ENCODE data around the gene MTHFD1.

MTHFD1 gene

DNA sequence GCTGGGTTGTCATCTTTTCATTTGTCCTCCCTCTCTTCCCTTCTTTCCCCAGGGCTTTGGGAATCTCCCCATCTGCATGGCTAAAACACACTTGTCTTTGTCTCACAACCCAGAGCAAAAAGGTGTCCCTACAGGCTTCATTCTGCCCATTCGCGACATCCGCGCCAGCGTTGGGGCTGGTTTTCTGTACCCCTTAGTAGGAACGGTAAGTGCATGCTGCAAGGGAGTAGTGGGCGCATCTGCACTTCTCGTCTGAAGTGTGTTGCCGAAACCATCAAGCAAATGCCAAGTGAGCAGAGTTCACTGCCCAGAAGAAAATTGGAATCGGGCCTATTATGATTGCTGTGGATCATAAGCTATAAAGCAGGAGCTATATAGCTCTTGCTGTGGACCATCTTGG, 66.5 kb downstream of the MTHFD1 start:
- DNase-seq: no peak

DNA sequence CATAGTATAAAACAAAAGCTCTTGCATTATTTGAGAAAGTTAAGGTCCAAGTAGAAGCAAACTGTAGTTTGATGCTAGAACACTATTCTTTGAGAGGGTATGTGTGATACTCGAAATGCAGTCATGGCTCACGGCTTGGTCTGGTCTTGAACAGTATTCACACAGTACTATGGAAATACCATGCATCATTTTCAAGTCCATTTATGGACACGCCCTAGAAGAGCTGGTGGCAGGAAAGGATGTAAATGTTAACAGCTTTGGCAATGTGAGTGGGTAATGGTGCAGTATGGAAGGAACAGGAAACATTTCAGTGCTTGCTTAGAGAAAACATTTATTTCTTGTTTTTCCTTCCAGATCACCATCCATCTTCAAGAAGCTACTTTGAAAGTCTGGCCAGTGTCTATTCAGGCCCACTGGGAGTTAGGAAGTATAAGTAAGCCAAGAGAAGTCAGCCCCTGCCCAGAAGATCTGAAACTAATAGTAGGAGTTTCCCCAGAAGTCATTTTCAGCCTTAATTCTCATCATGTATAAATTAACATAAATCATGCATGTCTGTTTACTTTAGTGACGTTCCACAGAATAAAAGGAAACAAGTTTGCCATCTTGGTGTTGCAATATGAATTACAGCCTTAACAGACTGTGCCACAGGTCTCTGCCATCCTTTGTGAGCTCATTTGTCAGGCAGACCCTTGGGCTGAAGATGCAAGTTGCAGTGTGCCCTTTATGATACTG, 71.4 kb downstream of the MTHFD1 start:
- DNase-seq: no peak

GRCh38 chr14:64461221-64461620, 73.1 kb downstream of the MTHFD1 start:
- DNase-seq: no peak

GRCh38 chr14:64463195-64463594, 75.0 kb downstream of the MTHFD1 start:
- no peak for DNase-seq

GRCh38 chr14:64463873-64464272, 75.7 kb downstream of the MTHFD1 start:
- no peak for DNase-seq

DNA sequence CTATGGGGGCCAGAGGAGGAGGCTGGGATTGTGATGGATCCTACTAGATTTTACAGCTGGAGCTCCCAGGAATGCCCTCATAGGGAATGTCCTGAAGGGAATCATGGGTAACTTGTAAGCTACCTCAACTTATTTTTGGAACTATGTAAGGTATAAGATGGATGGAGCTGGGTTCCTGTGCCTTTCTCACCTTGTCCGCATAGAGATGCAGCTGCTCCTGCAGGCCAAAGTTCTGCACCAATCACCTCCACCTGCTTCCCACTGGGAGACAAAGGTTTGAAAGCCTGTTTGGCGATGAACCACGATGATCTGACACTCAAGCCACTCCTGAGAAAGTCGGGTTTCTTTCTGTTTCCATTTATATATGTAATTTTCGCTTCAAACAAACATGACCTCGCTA, 76.5 kb downstream of the MTHFD1 start:
- no peak for DNase-seq

DNA sequence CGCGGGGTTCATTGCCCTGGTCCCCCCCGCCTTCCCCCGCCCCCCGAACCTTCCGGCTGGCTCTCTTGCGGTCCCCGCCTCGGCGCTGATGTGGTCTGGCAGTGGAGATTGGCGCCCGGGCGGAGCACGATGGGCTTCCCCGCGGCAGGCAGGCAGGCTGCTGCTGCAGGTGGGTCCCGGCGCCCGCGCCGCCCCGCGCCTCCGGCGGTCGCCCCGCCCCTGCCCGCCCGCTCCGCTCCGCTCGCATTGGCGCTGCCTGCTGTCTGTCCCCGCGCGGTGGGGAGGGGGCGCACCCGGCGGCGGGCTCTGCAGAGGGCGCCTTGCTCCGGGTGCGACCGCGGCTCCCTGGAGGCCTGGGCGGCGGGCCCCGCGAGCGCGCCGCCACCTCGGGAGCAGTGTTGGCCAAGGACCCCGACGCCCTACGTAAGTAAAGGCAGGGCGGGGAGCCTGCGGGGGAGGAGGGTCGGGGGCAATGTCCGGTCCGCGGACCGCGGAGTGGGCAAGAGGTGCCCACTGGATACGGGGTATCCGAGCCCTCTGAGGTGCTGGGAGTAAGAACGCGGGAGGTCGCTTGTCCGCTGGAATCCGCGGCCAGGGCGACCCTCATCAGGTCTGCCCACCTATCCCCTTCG, 77.2 kb downstream of the MTHFD1 start, which contains the start of gene AKAP5:
AKAP5 (plus strand) TSS at position 309 of the 632 bp plus-strand sequence. CDS start 2,896 bp downstream, outside the sequence.
- DNase-seq: no peak

GRCh38 chr14:64465831-64466554, 77.8 kb downstream of the MTHFD1 start:
- peak; percentile 50 for DNase-seq

GRCh38 chr14:64467101-64467500, 78.9 kb downstream of the MTHFD1 start:
- DNase-seq: no peak

DNA sequence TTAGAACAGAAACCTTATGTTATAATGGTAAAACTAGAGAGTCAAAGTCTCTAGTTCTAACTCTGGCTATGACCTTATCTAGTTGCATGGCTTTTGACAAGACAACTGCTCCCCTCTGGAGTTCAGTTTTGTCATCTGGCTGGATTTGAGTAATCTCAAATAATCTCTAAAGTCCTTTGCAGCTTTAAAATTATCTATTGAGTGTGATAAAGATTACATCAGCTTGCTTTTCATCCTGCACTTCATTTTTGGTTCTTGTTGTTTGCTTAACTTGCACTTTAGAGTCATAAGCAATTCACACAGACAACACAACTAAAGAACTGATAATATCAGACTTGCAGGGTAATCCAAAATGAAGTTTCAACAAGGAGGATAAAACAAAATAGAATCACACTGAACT, 79.4 kb downstream of the MTHFD1 start:
- DNase-seq: no peak

GRCh38 chr14:64468451-64468850, 80.3 kb downstream of the MTHFD1 start:
- DNase-seq: no peak

- DNase-seq: no peak
Measured at GRCh38 chr14:64474041-64474440, 85.9 kb downstream of the MTHFD1 start.

DNA sequence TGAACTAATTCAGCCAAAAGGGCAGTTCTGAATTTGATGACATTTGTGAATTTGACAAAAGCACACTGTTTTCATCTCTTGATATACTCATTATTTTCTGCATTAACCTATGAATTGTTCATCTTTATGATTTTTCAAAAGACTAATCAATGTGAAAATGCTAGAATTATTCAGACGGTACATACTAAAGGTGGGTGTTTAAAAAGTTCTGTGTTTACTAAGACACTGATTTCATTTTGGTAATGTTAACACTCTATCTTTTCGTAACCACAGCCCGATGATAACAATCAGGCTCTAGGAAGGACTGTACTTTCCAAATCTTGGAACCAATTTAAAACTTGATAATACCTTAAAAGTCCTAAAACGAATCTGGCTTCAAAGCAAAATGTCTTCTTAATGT, 86.5 kb downstream of the MTHFD1 start:
- no peak for DNase-seq

- DNase-seq: peak; percentile 39
Measured at GRCh38 chr14:64475585-64476273, 87.6 kb downstream of the MTHFD1 start.

GRCh38 chr14:64476438-64476837, 88.3 kb downstream of the MTHFD1 start:
- no peak for DNase-seq

DNA sequence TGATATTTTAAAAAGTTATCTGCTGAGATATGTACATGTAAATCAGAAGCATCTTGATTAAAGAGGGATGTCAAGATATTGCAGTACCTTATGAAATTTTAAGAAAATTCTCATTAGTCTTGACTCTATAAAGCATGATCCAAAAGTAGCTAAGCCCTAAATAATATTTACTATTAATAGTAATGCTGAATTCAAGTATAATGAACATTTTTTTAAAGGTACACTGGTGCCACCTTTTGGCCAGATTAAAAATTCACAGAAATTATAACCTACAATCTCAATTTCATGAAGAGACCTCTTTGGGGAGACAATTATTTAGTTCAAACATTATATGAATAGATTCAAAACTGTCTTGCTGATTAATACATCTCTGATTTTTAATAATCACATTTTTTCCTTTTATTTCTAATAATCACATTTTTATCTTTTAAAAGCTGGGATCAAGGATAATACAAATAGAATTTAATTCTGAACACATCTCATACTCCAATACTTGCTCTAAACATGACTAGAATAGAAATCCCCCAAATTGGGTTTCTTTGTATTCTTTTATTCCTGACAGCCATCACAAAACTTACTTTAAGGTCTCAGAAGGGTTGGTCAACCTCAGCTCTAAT, 90.6 kb downstream of the MTHFD1 start:
- DNase-seq: no peak

DNA sequence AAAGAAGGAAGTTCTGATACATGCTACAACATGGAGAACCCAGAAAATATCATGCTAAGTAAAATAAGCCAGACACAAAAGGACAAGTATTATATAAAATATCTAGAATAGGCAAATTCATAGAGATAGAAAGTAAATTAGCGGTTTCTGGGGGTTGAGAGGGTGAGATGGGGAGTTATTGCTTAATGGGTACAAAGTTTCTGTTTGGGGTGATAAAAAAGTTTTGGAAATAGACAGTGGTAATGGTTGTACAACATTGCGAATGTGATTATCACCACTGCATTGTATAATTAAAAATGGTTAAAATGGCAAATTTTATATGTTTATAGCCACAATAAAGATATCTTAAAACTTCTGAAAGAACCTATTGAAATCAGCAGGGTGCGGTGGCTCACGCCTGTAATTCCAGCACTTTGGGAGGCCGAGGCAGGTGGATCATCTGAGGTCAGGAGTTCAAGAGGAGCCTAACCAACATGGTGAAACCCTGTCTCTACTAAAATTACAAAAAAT, 100.5 kb downstream of the MTHFD1 start:
- no peak for DNase-seq

DNA sequence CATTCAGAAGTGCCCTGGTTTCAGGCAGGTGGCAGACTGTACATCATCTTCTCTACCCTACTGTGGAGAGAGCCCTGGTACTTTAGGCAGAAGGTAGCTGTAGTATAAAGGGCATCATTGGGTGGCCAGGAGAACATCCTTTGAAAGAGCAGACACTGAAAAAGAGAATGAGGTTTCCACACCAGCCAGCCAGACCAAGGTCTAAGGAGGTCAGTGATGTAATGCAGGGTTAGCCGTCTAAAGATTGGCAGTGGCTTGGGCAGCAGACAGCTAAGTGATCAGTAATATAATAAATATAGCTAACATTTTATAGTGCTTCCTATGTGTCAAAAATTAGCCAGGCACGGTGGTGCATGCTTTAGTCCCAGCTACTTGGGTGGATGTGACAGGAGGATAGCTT, 103.5 kb downstream of the MTHFD1 start:
- no peak for DNase-seq

DNA sequence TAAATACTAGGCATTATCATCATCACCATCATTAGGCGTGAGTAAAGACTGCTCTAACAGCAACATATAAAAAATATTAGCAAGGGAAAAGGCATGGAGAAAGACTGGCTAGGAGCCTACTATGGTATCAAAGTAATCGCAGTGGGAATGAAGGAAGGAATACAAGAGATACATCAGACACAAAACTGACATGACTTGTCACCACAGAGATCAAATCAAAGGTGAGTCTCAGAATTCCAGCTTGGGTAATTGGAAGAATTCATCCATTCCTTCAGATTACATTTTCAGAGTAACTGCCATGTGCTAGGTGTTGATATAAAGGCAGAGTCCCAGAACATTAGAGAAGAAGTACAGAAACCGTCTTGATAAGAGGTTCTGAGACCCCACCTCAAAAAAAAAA, 105.3 kb downstream of the MTHFD1 start:
- DNase-seq: no peak

GRCh38 chr14:64495252-64495651, 107.1 kb downstream of the MTHFD1 start:
- DNase-seq: no peak

DNA sequence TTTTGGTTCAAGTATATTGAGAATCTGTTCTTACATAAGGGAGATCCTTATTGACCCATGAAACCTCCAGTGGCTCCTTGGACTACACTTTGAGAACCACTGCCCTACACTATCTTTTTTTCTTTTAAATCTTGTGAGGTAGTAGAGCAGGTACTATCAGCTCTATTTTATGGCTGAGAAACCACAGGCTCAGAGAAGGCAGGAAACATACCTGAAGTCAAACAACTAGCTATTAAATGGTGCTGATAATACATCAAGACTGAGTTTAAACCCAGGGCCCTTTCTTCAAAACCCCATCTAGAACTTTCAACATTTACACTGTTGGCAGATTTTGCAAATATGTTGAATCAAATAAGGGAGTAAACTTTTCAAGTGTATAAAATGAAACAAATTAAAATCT, 108.6 kb downstream of the MTHFD1 start:
- DNase-seq: no peak

DNA sequence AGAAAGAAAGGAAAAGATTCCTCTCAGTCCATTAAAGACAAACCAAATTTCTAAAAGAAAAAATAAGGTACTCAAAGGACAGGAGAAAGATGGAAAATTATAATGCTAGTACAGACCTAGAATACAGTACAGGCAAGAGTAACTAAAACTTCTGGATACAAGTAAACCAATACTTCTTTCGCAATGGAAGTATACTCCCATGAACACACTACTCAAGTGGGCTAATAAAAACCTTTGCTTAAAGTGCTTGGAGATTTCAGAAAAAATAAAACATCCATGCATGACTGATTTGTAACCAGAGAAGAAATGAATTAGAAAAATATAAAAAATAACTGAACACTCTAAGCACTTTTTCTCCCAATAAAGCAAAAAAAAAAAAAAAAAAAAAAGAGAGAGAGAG, 111.9 kb downstream of the MTHFD1 start:
- DNase-seq: no peak
